GM10847 (cell line): Measurements from ENCODE around the gene EGR4.

Experiments used
- POLR2A ChIP-seq: IDR thresholded peaks from 2 replicates; pipeline ENCODE4 v1.6.1; 2011; ENCODE audit not compliant: insufficient read length; ENCODE audit errors: extremely low read depth

Gene EGR4

DNA sequence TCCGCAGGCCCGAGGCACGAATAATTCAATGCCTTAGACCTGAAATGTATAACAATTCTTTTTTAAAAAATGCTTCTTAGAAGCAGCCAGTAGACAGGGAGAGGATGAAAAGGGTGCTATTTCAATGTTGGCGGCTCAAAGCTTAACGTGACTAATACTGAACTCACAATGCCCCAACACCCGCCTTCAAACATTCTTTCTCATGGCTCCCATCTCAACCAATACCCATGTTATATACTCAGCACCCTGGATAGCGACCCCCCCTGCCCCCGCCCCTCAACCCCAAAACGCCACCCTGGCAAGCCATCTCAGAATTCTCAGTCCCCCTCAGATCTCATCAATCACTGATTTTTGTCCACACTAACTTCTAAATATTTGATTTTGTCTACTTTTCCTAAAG lies 13.5 kb downstream of the EGR4 start:
- no peak for TF ChIP-seq POLR2A

DNA sequence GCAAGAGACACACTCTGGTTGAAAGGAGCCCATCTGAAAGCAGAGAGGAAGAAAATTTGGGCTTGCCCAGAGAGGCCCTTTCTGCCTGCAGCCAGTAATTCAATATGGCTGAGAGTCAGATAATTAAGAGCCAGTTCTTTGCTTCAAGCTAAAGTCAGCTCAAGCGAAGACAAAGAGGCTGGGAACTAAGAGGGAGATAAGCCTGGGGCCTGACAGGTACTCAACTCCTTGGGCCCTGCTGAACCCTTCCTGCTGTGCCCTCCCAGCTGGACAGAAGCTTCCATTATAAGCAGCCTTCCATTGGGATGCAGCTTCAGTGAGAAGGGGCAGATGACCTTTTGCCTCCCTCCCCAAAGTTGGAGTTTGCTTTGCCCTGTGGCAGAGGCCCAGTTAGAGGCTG lies 21.1 kb downstream of the EGR4 start:
- TF ChIP-seq POLR2A: no peak

DNA sequence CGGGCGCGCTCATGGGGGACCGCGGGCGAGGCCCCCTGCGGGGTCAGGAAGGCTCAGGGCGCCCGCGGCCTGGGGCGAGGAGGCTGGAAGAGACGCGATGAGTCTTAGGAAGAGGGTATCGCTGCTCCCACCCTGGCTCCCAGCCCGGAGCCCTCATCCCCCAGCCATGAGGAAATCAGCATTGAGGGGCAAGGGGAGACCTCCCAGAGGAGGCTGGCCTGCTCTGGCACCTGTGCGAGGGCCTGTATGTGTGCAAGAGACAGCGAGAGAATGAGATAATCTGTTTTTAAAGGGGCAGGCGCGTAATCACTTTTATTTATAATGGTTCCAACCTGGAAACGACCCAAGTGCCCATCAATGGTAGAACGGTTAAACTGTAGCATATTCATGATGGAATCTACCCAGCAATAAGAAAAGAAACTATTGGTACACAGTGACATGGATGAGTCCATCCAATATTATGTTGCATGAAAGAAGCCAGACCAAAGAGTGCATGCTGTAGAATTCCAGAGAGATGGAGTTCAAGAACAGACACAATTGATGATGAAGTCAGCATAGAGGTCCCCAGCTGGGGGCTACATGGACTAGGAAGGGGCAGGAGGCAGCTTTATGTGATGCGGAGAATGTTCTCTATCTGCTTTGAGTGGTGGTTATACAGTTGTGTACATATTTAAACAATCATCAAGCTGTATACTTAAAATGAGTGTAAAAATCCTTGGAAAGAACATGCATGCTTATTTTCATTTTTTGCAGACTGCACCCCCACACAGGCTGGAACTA lies 23.5 kb downstream of the EGR4 start:
- no peak for TF ChIP-seq POLR2A

DNA sequence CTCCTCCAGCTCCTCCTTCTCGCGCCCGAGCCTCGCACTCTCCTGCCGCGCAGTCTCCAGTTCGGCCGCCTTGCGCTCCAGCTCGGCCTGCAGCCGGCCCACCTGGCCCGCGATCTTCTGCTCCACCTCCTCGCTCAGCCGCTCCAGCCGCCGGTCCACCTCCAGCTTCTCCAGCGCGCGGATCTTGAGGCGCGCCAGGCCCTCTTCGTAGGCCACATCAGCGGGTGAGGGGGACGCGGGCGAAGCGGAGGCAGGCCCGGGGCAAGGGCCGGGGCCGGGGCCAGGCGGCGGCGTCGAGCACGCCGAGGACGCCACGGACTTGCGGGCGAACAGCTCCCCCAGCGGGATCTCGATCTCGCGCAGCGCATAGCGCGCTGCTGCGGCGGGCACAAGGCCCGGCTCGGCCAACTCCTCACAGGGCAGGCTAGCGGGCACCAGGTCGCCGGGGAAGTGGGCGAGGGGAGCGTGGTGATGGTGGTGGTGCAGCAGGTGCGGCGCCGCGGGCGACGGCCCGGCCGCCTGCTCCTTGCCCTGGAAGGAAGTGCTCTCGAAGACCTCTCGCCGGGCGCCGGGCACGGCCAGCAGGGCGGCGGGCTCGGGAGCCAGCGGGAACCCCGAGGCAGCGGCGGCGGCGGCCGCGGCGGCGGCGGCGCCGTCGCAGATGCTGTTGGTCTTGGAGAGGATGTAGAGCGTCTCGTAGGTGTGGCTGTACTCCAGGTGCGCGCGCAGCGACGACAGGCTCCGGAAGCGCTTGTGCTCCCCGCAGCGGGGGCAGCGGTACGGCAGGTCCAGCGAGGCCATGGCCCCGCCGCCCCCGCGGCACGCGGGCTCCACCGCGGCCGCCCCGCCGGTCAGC lies 24.3 kb downstream of the EGR4 start:
- no peak for TF ChIP-seq POLR2A

DNA sequence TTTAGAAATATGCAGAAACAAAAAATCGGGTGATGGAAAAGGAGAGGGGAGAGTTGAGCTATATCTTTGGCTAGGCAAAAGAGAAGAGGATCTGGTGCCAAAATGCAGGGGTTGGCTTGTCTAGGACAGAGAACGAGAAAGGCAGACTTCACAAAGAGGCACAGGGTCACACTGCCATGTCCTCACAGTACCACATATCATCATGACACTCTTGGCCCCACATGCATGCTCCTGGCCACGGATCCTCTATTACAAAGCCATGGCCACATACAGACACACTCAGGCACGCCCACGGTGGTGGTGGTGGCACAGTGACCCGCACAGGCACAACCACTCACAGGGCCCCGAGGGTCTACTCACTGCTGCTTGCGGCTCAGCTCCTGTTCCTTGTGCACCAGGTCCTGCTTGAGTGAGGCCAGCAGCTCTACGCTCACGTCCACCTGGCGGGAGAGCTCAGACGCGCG lies 24.9 kb downstream of the EGR4 start:
- no peak for TF ChIP-seq POLR2A

DNA sequence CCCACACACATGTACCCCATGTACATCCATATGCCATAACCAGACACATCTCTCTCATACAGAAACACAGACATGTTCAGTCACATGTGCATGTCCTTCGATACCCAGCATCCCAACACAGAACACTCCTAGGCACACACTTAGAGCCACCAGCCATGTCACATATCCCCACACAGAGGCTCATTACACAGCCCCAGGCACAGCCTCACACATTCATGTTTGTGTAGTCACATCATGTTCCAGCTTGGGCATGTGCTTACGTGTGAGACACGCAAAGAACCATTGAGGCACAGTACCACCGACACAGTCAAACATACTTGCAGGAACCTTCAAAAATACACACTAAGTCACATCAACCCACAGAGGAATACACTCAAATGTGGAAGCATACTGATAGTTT lies 26.3 kb downstream of the EGR4 start:
- no peak for TF ChIP-seq POLR2A

DNA sequence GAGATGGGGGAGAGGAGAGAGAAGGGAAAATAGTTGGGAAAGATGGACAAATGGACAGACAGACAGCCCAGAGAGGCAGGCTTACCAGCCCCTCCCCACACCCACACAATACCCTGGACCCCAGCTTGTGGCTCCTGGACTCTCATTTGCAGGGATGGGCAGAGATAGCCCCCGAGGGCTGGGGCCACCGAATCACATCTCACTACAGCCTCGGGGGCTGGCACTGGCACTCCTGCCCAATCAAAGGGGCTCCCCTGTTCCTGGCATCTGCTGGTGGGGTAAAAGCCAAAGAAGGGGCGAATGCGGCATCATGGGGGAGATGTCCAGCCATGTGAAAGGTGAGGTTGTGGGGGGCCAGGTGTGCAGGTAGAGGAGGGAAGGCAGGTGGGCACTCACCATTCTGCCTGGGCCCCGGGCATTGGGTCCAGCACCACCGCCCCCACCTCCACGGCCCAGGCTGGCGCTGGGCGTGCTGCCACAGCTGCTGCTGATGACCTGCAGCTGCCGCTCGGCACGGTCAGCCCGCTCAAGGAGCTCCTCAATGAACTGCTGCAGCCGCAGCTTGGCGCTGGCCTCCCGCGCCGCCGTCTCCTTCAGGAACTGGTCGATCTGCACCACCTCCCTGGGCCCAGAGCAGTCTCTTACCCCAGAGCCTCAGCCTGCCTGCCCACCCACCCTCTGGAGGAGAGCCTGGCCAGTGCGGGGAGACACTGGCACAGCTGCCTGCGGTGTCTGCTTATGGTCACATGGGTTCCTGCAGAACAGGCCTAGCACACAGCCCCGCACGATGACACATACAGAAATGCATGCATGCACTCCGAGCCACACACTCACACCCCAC lies 27.1 kb downstream of the EGR4 start:
- TF ChIP-seq POLR2A: no peak

DNA sequence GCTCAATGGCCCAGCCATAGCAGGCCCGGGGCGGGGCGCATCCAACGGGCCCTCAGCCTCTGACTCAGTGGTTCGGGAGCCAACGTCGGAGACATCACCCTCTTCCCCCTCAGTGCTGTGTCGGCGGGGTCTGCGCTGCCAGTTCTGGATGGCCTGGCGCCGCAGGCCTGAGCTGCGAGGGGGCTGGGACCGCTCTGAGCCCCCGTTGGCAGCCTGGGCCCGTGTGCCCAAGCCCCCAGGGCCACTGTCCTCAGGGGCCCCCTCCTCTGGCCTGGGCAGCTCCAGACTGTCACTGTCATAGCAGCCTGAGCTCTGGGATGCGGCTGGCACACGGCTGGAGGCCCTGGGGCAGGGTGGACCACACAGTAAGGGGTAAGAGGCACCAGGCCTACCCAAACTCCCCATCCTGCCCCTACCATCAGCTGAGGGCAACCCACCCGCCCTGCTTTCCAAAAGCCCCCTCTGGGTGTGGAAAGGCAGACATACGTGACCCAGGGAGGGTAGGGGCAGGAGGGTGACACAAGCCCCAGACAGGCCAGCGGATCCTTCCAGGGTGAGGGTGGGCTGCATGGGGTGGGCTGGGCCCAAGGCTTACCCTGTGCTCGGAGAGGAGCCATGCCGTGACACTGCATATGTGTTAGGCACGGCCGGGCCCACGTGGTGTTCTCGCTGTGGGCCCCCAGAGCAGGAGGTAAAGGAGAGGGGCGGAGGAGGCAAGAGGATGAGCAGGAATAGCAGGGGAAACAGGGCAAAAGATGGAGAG lies 27.9 kb downstream of the EGR4 start:
- no peak for TF ChIP-seq POLR2A

DNA sequence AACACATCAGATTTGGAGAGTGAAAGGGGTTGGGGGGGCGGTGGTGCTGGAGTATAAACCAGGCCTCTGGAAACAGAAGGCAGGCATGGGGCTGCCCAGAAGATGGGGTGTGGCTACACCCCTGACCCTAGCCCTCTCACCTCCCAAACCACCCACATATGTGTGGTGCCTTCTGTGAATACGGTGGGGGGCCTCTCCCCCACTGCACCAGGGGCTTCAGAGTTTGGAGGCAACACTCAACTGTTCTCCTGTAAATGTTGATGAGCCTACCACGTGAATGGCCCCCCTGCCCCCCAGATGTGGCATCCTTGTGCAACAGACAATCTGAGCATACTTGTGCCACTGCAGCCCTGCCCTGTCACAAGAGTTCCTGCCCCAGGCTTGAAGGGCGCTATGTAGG lies 28.6 kb downstream of the EGR4 start:
- no peak for TF ChIP-seq POLR2A

DNA sequence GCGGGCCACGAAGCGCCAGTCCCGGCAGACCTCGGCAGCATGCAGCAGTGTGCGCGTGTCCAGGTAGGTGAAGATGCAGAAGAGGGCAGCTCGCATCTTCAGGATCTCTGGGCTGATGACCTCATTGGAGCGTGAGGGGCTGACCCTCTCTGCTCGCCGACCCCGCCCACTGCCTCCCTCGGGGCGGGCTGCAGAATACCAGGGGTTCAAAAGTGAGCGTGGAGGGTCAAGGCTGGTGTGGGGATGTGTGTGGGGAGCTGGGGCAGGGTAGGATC lies 29.1 kb downstream of the EGR4 start:
- TF ChIP-seq POLR2A: no peak

DNA sequence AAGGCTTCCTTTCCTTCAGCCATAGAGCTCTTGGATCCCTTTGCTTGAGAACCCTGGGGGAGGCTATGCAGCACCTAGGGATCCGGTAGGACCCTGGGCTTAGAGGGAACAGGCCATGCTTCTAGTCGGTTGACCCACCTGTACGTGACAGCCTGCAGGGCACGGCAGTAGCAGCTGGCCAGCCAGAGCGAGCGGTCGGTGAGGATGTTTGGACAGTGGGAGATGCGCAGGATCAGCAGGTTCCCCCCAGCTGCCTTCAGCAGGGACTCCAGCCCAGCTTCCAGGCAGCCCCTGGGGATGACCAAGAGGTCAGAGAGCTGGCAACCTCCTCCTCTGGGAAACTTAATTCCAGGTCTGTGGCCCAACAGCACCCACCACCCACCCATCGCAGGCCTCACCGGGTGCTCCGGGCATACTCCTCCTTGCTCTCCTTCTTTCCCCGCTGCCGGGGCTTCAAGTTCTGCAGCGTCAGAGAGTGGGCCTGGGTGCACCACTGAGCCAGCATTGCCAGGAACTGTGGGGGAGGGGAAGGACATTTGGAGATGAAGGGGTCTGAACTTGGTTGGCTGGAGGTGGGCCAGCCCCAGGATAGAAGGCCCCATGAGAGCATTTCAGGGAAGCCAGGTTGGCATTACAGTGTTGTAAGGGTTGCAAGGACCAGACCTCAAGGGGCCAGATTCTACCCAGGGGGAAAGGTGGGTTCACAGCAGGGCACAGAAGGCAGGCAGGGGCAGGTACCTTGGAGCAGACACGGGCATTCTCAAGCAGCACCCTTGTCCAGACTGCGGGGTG lies 29.6 kb downstream of the EGR4 start:
- TF ChIP-seq POLR2A: no peak

DNA sequence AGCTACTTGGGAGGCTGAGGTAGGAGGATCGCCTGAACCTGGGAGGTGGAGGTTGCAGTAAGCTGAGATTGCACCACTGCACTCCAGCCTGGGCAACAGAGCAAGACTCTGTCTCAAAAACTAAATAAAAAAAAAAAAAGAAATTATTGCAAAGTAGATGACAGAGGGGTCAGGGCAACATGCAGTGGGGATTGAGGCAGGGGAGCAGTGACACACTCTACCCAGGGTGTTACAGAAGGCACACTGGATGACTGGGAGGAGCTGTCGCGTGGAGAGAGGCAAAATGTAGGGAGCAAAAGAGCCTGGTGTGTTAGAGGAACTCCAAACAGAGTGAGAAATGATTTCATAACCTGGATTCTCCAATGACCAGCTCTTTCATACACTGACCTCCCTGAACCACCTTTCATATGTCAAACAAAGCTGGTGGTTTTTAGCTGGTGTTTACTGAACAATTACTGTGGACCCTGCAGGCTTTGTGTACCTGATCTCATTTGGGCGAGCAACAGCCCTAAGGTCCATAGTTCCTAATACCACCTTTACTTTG lies 31.2 kb downstream of the EGR4 start:
- no peak for TF ChIP-seq POLR2A

DNA sequence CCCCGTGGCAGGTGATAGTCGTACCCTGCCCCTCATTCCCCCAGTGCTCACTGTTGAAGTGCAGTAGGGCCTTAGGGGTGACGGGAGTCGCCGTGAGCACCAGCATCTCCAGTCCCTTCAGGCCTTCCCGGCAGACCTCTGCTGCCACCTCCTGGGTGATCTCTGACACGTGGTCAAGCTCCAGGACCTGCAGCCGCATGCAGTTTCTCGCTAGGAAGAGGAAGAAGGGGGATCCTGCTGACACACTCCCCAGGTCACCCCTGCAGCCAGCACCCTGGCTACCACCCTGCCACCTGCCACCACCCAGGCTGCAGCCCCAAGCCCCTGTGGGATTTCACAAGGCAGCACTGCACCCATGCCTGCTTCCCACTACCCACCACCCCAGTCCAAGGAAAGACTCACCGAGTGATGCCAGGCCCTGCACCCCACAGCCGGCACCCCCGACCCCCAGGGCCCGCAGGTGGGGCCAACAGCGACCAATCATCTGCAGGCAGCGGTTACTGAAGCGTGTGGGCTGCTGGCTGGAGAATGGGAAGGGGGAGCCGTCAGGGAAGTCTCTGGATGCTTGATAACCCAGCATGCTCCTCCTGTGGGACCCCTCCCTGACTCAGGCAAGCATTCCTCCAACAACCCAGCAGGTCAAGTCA lies 32.9 kb downstream of the EGR4 start:
- TF ChIP-seq POLR2A: no peak
